ENCODE measurements around the gene KLHL25. TPM values are rescaled to one million over a fixed set of nuclear protein-coding genes. Genes with fewer than 3 reads are reported as not detected.

Gene KLHL25
- total and polyA plus RNA-seq, 11 donors = 2.2 to 12.9 (median 4.3) TPM

DNA sequence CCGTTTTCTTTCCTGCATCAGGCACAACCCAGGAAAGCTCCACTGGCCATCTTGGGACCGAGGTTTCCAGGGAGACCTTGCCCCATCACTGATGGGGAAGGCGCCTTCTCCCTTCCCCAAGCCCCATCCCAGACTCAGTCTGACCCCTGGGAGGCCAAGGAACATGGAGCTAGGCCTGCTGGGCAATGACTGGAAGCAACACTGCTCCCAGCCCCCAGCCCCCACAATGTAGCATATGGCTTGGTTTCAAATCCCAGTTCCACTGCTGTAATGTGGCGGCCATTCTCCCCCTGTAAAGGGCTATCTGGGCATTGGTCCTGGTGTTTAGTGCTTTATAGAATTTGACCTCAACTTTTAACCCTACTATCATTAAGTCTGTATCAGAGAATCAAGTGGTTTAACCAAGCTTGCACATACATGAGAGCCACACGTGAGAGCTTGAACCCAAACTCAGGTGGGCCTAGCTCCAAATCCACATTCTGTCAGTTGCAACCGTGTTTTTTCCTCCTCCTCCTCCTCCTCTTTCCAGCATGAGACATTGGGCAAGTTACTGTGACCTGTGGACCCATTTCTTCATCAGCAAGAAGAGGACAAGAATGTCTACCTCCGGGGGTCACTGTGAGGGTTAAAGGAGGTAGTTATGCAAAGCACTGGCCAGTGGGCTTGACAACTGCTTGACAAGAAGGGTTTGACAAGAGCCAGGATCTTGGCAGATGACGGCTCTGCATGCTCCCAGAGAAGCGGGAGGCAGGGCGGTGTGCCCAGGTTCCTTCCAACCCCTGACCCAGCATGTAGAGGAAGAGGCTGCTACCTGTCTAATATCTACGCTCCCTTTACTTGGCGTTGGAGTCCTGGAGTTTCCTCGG, 37.4 kb downstream of the KLHL25 start:
- Histone ChIP-seq H3K27ac (peak overlapping the region in 2 of 12 donors; percentile 17 to 54), H3K4me1 (peaks cover 0 to 68% (median 23%) of the 10 kb centered on the region in 12 donors)
- DNase-seq = peak in 3 of 5 donors; percentile 68 to 84 (median 78)

DNA sequence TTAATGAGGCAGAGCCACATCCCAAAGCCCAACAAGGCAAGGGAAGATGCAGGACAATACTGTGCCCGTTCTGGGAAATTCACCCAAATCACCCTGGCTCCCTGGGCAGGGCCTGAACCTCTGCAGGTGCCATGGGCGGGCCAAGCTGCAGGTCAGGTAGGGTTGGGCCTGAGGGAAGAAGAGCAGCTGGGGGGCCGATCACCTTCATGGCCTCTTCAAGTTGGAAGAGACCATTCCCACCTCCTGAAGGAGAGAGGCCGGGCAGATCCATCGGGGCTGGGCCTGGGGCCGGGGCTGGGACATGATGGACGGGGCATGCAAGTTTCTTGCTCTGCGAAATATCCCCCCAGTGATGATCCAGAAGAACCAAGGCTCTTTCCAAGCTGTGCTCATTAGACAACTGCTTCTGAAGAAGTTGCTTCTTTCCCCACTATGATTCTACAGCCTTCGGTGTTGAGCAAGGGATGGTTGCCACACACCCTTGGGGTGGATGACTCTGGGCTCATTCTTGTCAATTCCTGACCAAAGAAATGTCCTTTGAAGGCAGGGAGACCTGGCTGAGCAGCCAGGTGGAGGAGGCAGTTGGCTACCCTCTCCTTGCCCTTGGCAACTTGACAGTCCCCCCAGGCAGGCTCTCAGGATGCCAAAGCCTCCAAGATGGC, 38.2 kb downstream of the KLHL25 start:
- ATAC-seq = no peak
- DNase-seq = peak in 2 of 5 donors; percentile 14 to 17
- no peak for TF ChIP-seq POLR2A (IDR thresholded peaks at IDR 0.05)
- TF ChIP-seq, protein P1, sequence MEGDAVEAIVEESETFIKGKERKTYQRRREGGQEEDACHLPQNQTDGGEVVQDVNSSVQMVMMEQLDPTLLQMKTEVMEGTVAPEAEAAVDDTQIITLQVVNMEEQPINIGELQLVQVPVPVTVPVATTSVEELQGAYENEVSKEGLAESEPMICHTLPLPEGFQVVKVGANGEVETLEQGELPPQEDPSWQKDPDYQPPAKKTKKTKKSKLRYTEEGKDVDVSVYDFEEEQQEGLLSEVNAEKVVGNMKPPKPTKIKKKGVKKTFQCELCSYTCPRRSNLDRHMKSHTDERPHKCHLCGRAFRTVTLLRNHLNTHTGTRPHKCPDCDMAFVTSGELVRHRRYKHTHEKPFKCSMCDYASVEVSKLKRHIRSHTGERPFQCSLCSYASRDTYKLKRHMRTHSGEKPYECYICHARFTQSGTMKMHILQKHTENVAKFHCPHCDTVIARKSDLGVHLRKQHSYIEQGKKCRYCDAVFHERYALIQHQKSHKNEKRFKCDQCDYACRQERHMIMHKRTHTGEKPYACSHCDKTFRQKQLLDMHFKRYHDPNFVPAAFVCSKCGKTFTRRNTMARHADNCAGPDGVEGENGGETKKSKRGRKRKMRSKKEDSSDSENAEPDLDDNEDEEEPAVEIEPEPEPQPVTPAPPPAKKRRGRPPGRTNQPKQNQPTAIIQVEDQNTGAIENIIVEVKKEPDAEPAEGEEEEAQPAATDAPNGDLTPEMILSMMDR (IDR thresholded peaks at IDR 0.05) = no peak
- WGBS, 4 donors = 91 to 100% (median 92%) methylated on average over 7 to 9 of the region's 9 CpGs
- Histone ChIP-seq H3K9me3 (no peaks in the 10 kb centered on the region), H3K36me3 (peaks cover 0 to 8% (median 0%) of the 10 kb centered on the region in 9 donors), H3K27ac (no peak overlapping the region), H3K27me3 (no peaks in the 10 kb centered on the region), H3K4me1 (peaks cover 0 to 68% (median 25%) of the 10 kb centered on the region in 12 donors), H3K4me3 (no peak overlapping the region)
- intact Hi-C loops (cut with DNase I) = loop anchor here in 2 of 10 donors (2.0 to 5.0 kb wide), 2 partner anchors 18 to 76 kb away; no protein-coding TSS in a partner anchor

More for the DNA sequence above, 37.4 kb downstream of the KLHL25 start:
- Histone ChIP-seq H3K27me3 (no peaks in the 10 kb centered on the region), H3K36me3 (peaks cover 0 to 8% (median 0%) of the 10 kb centered on the region in 9 donors), H3K9me3 (no peaks in the 10 kb centered on the region), H3K4me3 (no peak overlapping the region)
- WGBS, 4 donors = 64 to 80% (median 71%) methylated on average over 11 to 13 of the region's 13 CpGs
- TF ChIP-seq POLR2A (IDR thresholded peaks at IDR 0.05) = no peak
- TF ChIP-seq, protein P1 (IDR thresholded peaks at IDR 0.05) = no peak
- ATAC-seq = peak; percentile 12 to 51 (median 42)
- intact Hi-C loops (cut with DNase I) = loop anchor here in 2 of 10 donors (2.0 to 5.0 kb wide), 2 partner anchors 17 to 75 kb away; no protein-coding TSS in a partner anchor

DNA sequence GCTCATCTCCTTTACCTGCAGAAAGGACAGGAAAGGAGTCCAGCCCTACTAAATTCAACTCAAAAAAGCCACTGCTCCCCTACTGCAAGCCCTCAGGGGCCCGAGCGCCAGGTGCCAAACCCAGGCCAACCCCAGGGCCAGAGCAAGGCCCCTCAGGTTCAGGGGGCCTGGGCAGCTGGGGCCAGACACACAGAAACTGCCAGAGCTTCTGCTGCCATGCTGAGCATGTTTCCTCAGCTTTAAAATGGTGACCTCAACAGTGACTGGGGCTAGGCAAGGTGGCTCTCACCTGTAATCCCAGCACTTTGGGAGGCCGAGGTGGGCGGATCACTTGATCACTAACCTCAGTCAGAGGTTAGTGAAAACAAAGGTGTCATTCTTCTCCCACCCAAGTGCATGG, 38.8 kb downstream of the KLHL25 start:
- no peak for ATAC-seq
- DNase-seq = peak in 1 of 5 donors; percentile 9
- H3K9me3 ChIP-seq = no peaks in the 10 kb centered on the region
- peaks cover 0 to 8% (median 0%) of the 10 kb centered on the region in 9 donors for H3K36me3 ChIP-seq
- H3K4me3 ChIP-seq = no peak overlapping the region
- peaks cover 0 to 73% (median 29%) of the 10 kb centered on the region in 12 donors for H3K4me1 ChIP-seq
- no peak overlapping the region for H3K27ac ChIP-seq
- TF ChIP-seq, protein P1 (IDR thresholded peaks at IDR 0.05) = no peak
- no peak for TF ChIP-seq POLR2A (IDR thresholded peaks at IDR 0.05)
- 97 to 100% (median 98%) methylated on average over 4 of the region's 4 CpGs for WGBS, 4 donors
- intact Hi-C loops (cut with DNase I) = loop anchor here in 2 of 10 donors (2.0 to 5.0 kb wide), 2 partner anchors 19 to 76 kb away; no protein-coding TSS in a partner anchor
- H3K27me3 ChIP-seq = no peaks in the 10 kb centered on the region
